CD4-positive, alpha-beta T cell treated with Interleukin-6 at 100 ng/mL for 8 hours (primary cell): ENCODE data around the gene ENDOV.

Experiments used
- DNase-seq: peaks from one replicate; pipeline ENCODE4 v3.0.0-alpha.2; 2020; ENCODE audit warnings: mixed read lengths, low spot score

Gene ENDOV

GRCh38 chr17:80416260-80416939 is 1.4 kb downstream of the ENDOV start:
- no peak for DNase-seq

GRCh38 chr17:80416940-80417293 is 1.9 kb downstream of the ENDOV start:
- DNase-seq = no peak

GRCh38 chr17:80418589-80418988 is 3.6 kb downstream of the ENDOV start:
- DNase-seq = no peak

GRCh38 chr17:80419255-80419654 is 4.3 kb downstream of the ENDOV start:
- DNase-seq = no peak

- DNase-seq = no peak
Observed at GRCh38 chr17:80421381-80422090, 6.6 kb downstream of the ENDOV start.

GRCh38 chr17:80422276-80422675 is 7.3 kb downstream of the ENDOV start:
- DNase-seq = no peak

- no peak for DNase-seq
Observed at GRCh38 chr17:80422981-80423380, 8.0 kb downstream of the ENDOV start.

- no peak for DNase-seq
Observed at GRCh38 chr17:80423536-80424225, 8.7 kb downstream of the ENDOV start.

- no peak for DNase-seq
Observed at GRCh38 chr17:80424261-80424660, 9.3 kb downstream of the ENDOV start.

- DNase-seq = no peak
Observed at GRCh38 chr17:80424878-80425765, 10.2 kb downstream of the ENDOV start.

GRCh38 chr17:80425835-80426426 is 11.0 kb downstream of the ENDOV start:
- no peak for DNase-seq

- DNase-seq = peak; percentile 81
Observed at GRCh38 chr17:80426671-80427326, 11.8 kb downstream of the ENDOV start.

GRCh38 chr17:80427366-80428282 is 12.7 kb downstream of the ENDOV start:
- DNase-seq = no peak

- DNase-seq = no peak
Observed at GRCh38 chr17:80428363-80428762, 13.4 kb downstream of the ENDOV start.

- DNase-seq = no peak
Observed at GRCh38 chr17:80428796-80429195, 13.8 kb downstream of the ENDOV start.

- DNase-seq = no peak
Observed at GRCh38 chr17:80429356-80430275, 14.6 kb downstream of the ENDOV start.

GRCh38 chr17:80430446-80431245 is 15.7 kb downstream of the ENDOV start:
- DNase-seq = no peak
